ENCODE measurements around the gene SCAND1.

The SCAND1 gene

GRCh38 chr20:35934050-35934449, 20.3 kb downstream of the SCAND1 start:
- no peaks in the 10 kb centered on the region for H3K27me3 ChIP-seq (ENCODE audit: control insufficient read depth in 1 of 2, insufficient read depth in 2 of 2, low read length in 2 of 2)
- no peaks in the 10 kb centered on the region for H3K4me1 ChIP-seq (ENCODE audit: insufficient read depth, low read length)
- no peak overlapping the region for H3K9ac ChIP-seq (ENCODE audit: low read length)
- no peak overlapping the region for H3K27ac ChIP-seq (ENCODE audit: low read depth, low read length)
- no peak overlapping the region for H3K4me3 ChIP-seq (ENCODE audit: low read depth in 1 of 2, low read length in 2 of 2)
- peaks cover 34% of the 10 kb centered on the region for H3K36me3 ChIP-seq (ENCODE audit: insufficient read depth, low read length)
- no peaks in the 10 kb centered on the region for H3K9me3 ChIP-seq (ENCODE audit: low read length)

GRCh38 chr20:35929301-35929700, 25.0 kb downstream of the SCAND1 start:
- Histone ChIP-seq H3K4me3 (ENCODE audit: low read depth in 1 of 2, low read length in 2 of 2) (no peak overlapping the region), H3K27ac (ENCODE audit: low read depth, low read length) (no peak overlapping the region), H3K9ac (ENCODE audit: low read length) (no peak overlapping the region), H3K27me3 (ENCODE audit: control insufficient read depth in 1 of 2, insufficient read depth in 2 of 2, low read length in 2 of 2) (no peaks in the 10 kb centered on the region), H3K36me3 (ENCODE audit: insufficient read depth, low read length) (peaks cover 36% of the 10 kb centered on the region), H3K4me1 (ENCODE audit: insufficient read depth, low read length) (no peaks in the 10 kb centered on the region), H3K9me3 (ENCODE audit: low read length) (no peaks in the 10 kb centered on the region)

GRCh38 chr20:35920523-35920922, 33.8 kb downstream of the SCAND1 start:
- Histone ChIP-seq H3K9ac (ENCODE audit: low read length) (no peak overlapping the region), H3K9me3 (ENCODE audit: low read length) (no peaks in the 10 kb centered on the region), H3K4me1 (ENCODE audit: insufficient read depth, low read length) (no peaks in the 10 kb centered on the region), H3K27ac (ENCODE audit: low read depth, low read length) (no peak overlapping the region), H3K4me3 (ENCODE audit: low read depth in 1 of 2, low read length in 2 of 2) (no peak overlapping the region), H3K36me3 (ENCODE audit: insufficient read depth, low read length) (peaks cover 22% of the 10 kb centered on the region), H3K27me3 (ENCODE audit: control insufficient read depth in 1 of 2, insufficient read depth in 2 of 2, low read length in 2 of 2) (no peaks in the 10 kb centered on the region)

GRCh38 chr20:35918021-35918420, 36.3 kb downstream of the SCAND1 start:
- no peaks in the 10 kb centered on the region for H3K4me1 ChIP-seq (ENCODE audit: insufficient read depth, low read length)
- peaks cover 37% of the 10 kb centered on the region for H3K36me3 ChIP-seq (ENCODE audit: insufficient read depth, low read length)
- no peak overlapping the region for H3K4me3 ChIP-seq (ENCODE audit: low read depth in 1 of 2, low read length in 2 of 2)
- H3K27ac ChIP-seq (ENCODE audit: low read depth, low read length) = no peak overlapping the region
- no peak overlapping the region for H3K9ac ChIP-seq (ENCODE audit: low read length)
- H3K9me3 ChIP-seq (ENCODE audit: low read length) = no peaks in the 10 kb centered on the region
- no peaks in the 10 kb centered on the region for H3K27me3 ChIP-seq (ENCODE audit: control insufficient read depth in 1 of 2, insufficient read depth in 2 of 2, low read length in 2 of 2)

- Histone ChIP-seq H3K4me3 (ENCODE audit: low read depth in 1 of 2, low read length in 2 of 2) (no peak overlapping the region), H3K4me1 (ENCODE audit: insufficient read depth, low read length) (no peaks in the 10 kb centered on the region), H3K9ac (ENCODE audit: low read length) (no peak overlapping the region), H3K36me3 (ENCODE audit: insufficient read depth, low read length) (peaks cover 40% of the 10 kb centered on the region), H3K27ac (ENCODE audit: low read depth, low read length) (no peak overlapping the region), H3K9me3 (ENCODE audit: low read length) (no peaks in the 10 kb centered on the region), H3K27me3 (ENCODE audit: control insufficient read depth in 1 of 2, insufficient read depth in 2 of 2, low read length in 2 of 2) (no peaks in the 10 kb centered on the region)
Observed at GRCh38 chr20:35917077-35917476, 37.2 kb downstream of the SCAND1 start.

- peaks cover 30% of the 10 kb centered on the region for H3K36me3 ChIP-seq (ENCODE audit: insufficient read depth, low read length)
- no peak overlapping the region for H3K27ac ChIP-seq (ENCODE audit: low read depth, low read length)
- H3K4me1 ChIP-seq (ENCODE audit: insufficient read depth, low read length) = no peaks in the 10 kb centered on the region
- H3K4me3 ChIP-seq (ENCODE audit: low read depth in 1 of 2, low read length in 2 of 2) = no peak overlapping the region
- H3K9ac ChIP-seq (ENCODE audit: low read length) = no peak overlapping the region
- H3K27me3 ChIP-seq (ENCODE audit: control insufficient read depth in 1 of 2, insufficient read depth in 2 of 2, low read length in 2 of 2) = no peaks in the 10 kb centered on the region
- no peaks in the 10 kb centered on the region for H3K9me3 ChIP-seq (ENCODE audit: low read length)
Observed at GRCh38 chr20:35912881-35913280, 41.4 kb downstream of the SCAND1 start.

GRCh38 chr20:35910254-35910653, 44.0 kb downstream of the SCAND1 start:
- Histone ChIP-seq H3K27ac (ENCODE audit: low read depth, low read length) (no peak overlapping the region), H3K4me1 (ENCODE audit: insufficient read depth, low read length) (no peaks in the 10 kb centered on the region), H3K4me3 (ENCODE audit: low read depth in 1 of 2, low read length in 2 of 2) (no peak overlapping the region), H3K27me3 (ENCODE audit: control insufficient read depth in 1 of 2, insufficient read depth in 2 of 2, low read length in 2 of 2) (no peaks in the 10 kb centered on the region), H3K36me3 (ENCODE audit: insufficient read depth, low read length) (peaks cover 18% of the 10 kb centered on the region), H3K9ac (ENCODE audit: low read length) (no peak overlapping the region), H3K9me3 (ENCODE audit: low read length) (no peaks in the 10 kb centered on the region)

- Histone ChIP-seq H3K4me3 (ENCODE audit: low read depth in 1 of 2, low read length in 2 of 2) (no peak overlapping the region), H3K36me3 (ENCODE audit: insufficient read depth, low read length) (peaks cover 18% of the 10 kb centered on the region), H3K4me1 (ENCODE audit: insufficient read depth, low read length) (no peaks in the 10 kb centered on the region)
Observed at GRCh38 chr20:35909796-35910195, 44.5 kb downstream of the SCAND1 start.

GRCh38 chr20:35909176-35909575, 45.1 kb downstream of the SCAND1 start:
- H3K36me3 ChIP-seq (ENCODE audit: insufficient read depth, low read length) = peaks cover 15% of the 10 kb centered on the region
- no peak overlapping the region for H3K9ac ChIP-seq (ENCODE audit: low read length)
- no peaks in the 10 kb centered on the region for H3K27me3 ChIP-seq (ENCODE audit: control insufficient read depth in 1 of 2, insufficient read depth in 2 of 2, low read length in 2 of 2)
- H3K9me3 ChIP-seq (ENCODE audit: low read length) = no peaks in the 10 kb centered on the region
- no peak overlapping the region for H3K4me3 ChIP-seq (ENCODE audit: low read depth in 1 of 2, low read length in 2 of 2)
- H3K27ac ChIP-seq (ENCODE audit: low read depth, low read length) = no peak overlapping the region
- no peaks in the 10 kb centered on the region for H3K4me1 ChIP-seq (ENCODE audit: insufficient read depth, low read length)

More at GRCh38 chr20:35909796-35910195, 44.5 kb downstream of the SCAND1 start:
- Histone ChIP-seq H3K9me3 (ENCODE audit: low read length) (no peaks in the 10 kb centered on the region), H3K27me3 (ENCODE audit: control insufficient read depth in 1 of 2, insufficient read depth in 2 of 2, low read length in 2 of 2) (no peaks in the 10 kb centered on the region), H3K9ac (ENCODE audit: low read length) (no peak overlapping the region), H3K27ac (ENCODE audit: low read depth, low read length) (no peak overlapping the region)

- H3K36me3 ChIP-seq (ENCODE audit: insufficient read depth, low read length) = peaks cover 3% of the 10 kb centered on the region
- H3K9me3 ChIP-seq (ENCODE audit: low read length) = no peaks in the 10 kb centered on the region
- no peak overlapping the region for H3K9ac ChIP-seq (ENCODE audit: low read length)
- H3K4me1 ChIP-seq (ENCODE audit: insufficient read depth, low read length) = no peaks in the 10 kb centered on the region
- H3K4me3 ChIP-seq (ENCODE audit: low read depth in 1 of 2, low read length in 2 of 2) = no peak overlapping the region
- no peaks in the 10 kb centered on the region for H3K27me3 ChIP-seq (ENCODE audit: control insufficient read depth in 1 of 2, insufficient read depth in 2 of 2, low read length in 2 of 2)
- no peak overlapping the region for H3K27ac ChIP-seq (ENCODE audit: low read depth, low read length)
Observed at GRCh38 chr20:35908007-35908406, 46.3 kb downstream of the SCAND1 start.

- Histone ChIP-seq H3K9me3 (ENCODE audit: low read length) (no peaks in the 10 kb centered on the region), H3K27ac (ENCODE audit: low read depth, low read length) (no peak overlapping the region), H3K4me1 (ENCODE audit: insufficient read depth, low read length) (no peaks in the 10 kb centered on the region), H3K36me3 (ENCODE audit: insufficient read depth, low read length) (peaks cover 2% of the 10 kb centered on the region), H3K27me3 (ENCODE audit: control insufficient read depth in 1 of 2, insufficient read depth in 2 of 2, low read length in 2 of 2) (no peaks in the 10 kb centered on the region), H3K4me3 (ENCODE audit: low read depth in 1 of 2, low read length in 2 of 2) (no peak overlapping the region), H3K9ac (ENCODE audit: low read length) (no peak overlapping the region)
Observed at GRCh38 chr20:35907017-35907701, 47.1 kb downstream of the SCAND1 start.

GRCh38 chr20:35904982-35905663, 49.2 kb downstream of the SCAND1 start:
- no peaks in the 10 kb centered on the region for H3K4me1 ChIP-seq (ENCODE audit: insufficient read depth, low read length)
- no peak overlapping the region for H3K4me3 ChIP-seq (ENCODE audit: low read depth in 1 of 2, low read length in 2 of 2)
- no peak overlapping the region for H3K9ac ChIP-seq (ENCODE audit: low read length)
- H3K36me3 ChIP-seq (ENCODE audit: insufficient read depth, low read length) = peaks cover 7% of the 10 kb centered on the region
- no peaks in the 10 kb centered on the region for H3K9me3 ChIP-seq (ENCODE audit: low read length)
- H3K27me3 ChIP-seq (ENCODE audit: control insufficient read depth in 1 of 2, insufficient read depth in 2 of 2, low read length in 2 of 2) = no peaks in the 10 kb centered on the region
- H3K27ac ChIP-seq (ENCODE audit: low read depth, low read length) = no peak overlapping the region
